ENCODE results near the gene CKAP4. TPM values are rescaled to one million over a fixed set of nuclear protein-coding genes. Genes with fewer than 3 reads are reported as not detected.

The CKAP4 gene
- total and polyA plus RNA-seq, 2 of the 13 experiments (the other 11 are each of a cell fraction or from before 2014, with no cell fraction given), result 39.2 to 70.2 TPM

GRCh38 chr12:106287364-106287763 is 39.5 kb upstream of the CKAP4 start:
- intact Hi-C loops (cut with micrococcal nuclease; ENCODE audit: unreplicated experiment) (no loop called here), in situ Hi-C loops (cut with HindIII; ENCODE audit: extremely low pct_ligation_motif_present, low pct_unique_long_range_greater_than_20kb) (loop anchor here (10.0 kb wide), 1 partner anchor 193 kb away; no protein-coding TSS in a partner anchor)
- FAIRE-seq (no peak), DNase-seq (ENCODE audit: low spot score) (no peak), ATAC-seq (no peak)
- H3K9me3 ChIP-seq (ENCODE audit: low read length), result no peaks in the 10 kb centered on the region
- WGBS (ENCODE audit: low lambda C conversion rate), result 96% methylated on average over 1 of the region's 1 CpG
- H3K36me3 ChIP-seq (replicated peaks in 1 of 2; ENCODE audit: control insufficient read depth in 1 of 2, insufficient read depth in 2 of 2, low read length in 2 of 2), result no peaks in the 10 kb centered on the region
- H3K4me3 ChIP-seq (replicated peaks in 1 of 3; ENCODE audit: insufficient read depth in 1 of 3, low read depth in 2 of 3, low read length in 3 of 3), result no peak overlapping the region
- H2AFZ ChIP-seq (ENCODE audit: low read length), result no peak overlapping the region
- no TSS peak for BruUV-seq (replicated peaks)
- no peak overlapping the region for H3K9ac ChIP-seq (ENCODE audit: insufficient read depth, low read depth, low read length)
- no peaks in the 10 kb centered on the region for H4K20me1 ChIP-seq (ENCODE audit: insufficient read depth, low read length)
- peaks cover 90% of the 10 kb centered on the region for H3K4me1 ChIP-seq (ENCODE audit: insufficient read depth, low read length)
- no peak overlapping the region for H3K4me2 ChIP-seq (ENCODE audit: low read depth, low read length)
- H3K27me3 ChIP-seq (ENCODE audit: control insufficient read depth in 1 of 2, insufficient read depth in 2 of 2, low read length in 2 of 2), result no peaks in the 10 kb centered on the region
- H3K27ac ChIP-seq (ENCODE audit: extremely low read length, insufficient read depth, low read length), result no peak overlapping the region
- ChIA-PET CTCF (ENCODE audit: low intra/inter-chr PET ratio, low total read pairs) (no interaction called here), POLR2A (no interaction called here)
- TF ChIP-seq NCOA1 (CRISPR knock-in tag; IDR thresholded peaks at IDR 0.05) (no peak), DR1 (CRISPR knock-in tag; IDR thresholded peaks at IDR 0.05) (no peak), ZBTB25 (CRISPR knock-in tag; IDR thresholded peaks at IDR 0.05) (no peak), ZNF136 (CRISPR knock-in tag; IDR thresholded peaks at IDR 0.05; ENCODE audit: low read depth) (no peak), SNAPC4 (CRISPR knock-in tag; IDR thresholded peaks at IDR 0.05) (no peak), ZNF557 (CRISPR knock-in tag; IDR thresholded peaks at IDR 0.05) (no peak), ZNF878 (CRISPR knock-in tag; IDR thresholded peaks at IDR 0.05) (no peak), CBFB (CRISPR knock-in tag; IDR thresholded peaks at IDR 0.05) (no peak), THRA (CRISPR knock-in tag; IDR thresholded peaks at IDR 0.05; ENCODE audit: borderline replicate concordance) (no peak), HNRNPH1 (optimal IDR thresholded peaks at IDR 0.05; ENCODE audit: low read depth, low read length) (no peak), HMG20A (CRISPR knock-in tag; IDR thresholded peaks at IDR 0.05; ENCODE audit: borderline replicate concordance) (no peak), ZNF564 (CRISPR knock-in tag; IDR thresholded peaks at IDR 0.05) (no peak), MIXL1 (CRISPR knock-in tag; IDR thresholded peaks at IDR 0.05) (no peak), ZNF337 (CRISPR knock-in tag; IDR thresholded peaks at IDR 0.05; ENCODE audit: borderline replicate concordance, low read depth) (no peak), FOXO1 (CRISPR knock-in tag; IDR thresholded peaks at IDR 0.05) (no peak)
- no peaks in the 10 kb centered on the region for H3K79me2 ChIP-seq (ENCODE audit: insufficient read depth, low read length)

All from HepG2 (cell line).